ENCODE data around the gene GSE1.

GSE1 gene

GRCh38 chr16:85724126-85724879 is 111.2 kb downstream of the GSE1 start:
- FAIRE-seq = no peak
- TF ChIP-seq TAF1 (IDR thresholded peaks at IDR 0.05; ENCODE audit: borderline replicate concordance, low read depth, low read length) (no peak), POLR2A (IDR thresholded peaks at IDR 0.05; ENCODE audit: low read depth, low read length) (no peak), POLR2AphosphoS5 (IDR thresholded peaks at IDR 0.05; ENCODE audit: low read depth, low read length) (no peak)
- no peak for DNase-seq (ENCODE audit: insufficient read length)

GRCh38 chr16:85724936-85725335 is 111.8 kb downstream of the GSE1 start:
- DNase-seq (ENCODE audit: insufficient read length) = no peak
- TF ChIP-seq TAF1 (IDR thresholded peaks at IDR 0.05; ENCODE audit: borderline replicate concordance, low read depth, low read length) (no peak), POLR2AphosphoS5 (IDR thresholded peaks at IDR 0.05; ENCODE audit: low read depth, low read length) (no peak), POLR2A (IDR thresholded peaks at IDR 0.05; ENCODE audit: low read depth, low read length) (no peak)
- no peak for FAIRE-seq

Measured in GM12892 (cell line).